H1 (cell line): Measurements from ENCODE around the gene KIT. TPM values are rescaled to one million over a fixed set of nuclear protein-coding genes. Genes with fewer than 3 reads are reported as not detected.

ENCODE experiments used
- CTCF ChIA-PET: fragments of 300-600 bp; sonication (Branson Sonifier 250); formaldehyde crosslinking; loops from one replicate; lab custom pipeline; 2021; ENCODE audit not compliant: partially characterized antibody; lab: Charles Lee
- POLR2A ChIA-PET: fragments of 300-600 bp; sonication (Branson Sonifier 250); formaldehyde crosslinking; loops from one replicate; lab custom pipeline; 2021; ENCODE audit warnings: inconsistent platforms; ENCODE audit not compliant: partially characterized antibody; lab: Charles Lee
- DNase-seq, 2 experiments: peaks; one replicate each; pipeline versions ENCODE4 v3.0.0 to v3.0.0-alpha.2; 2010 to 2022; ENCODE audit warnings: low spot score in 2 of 2, low read depth in 1 of 2, mixed read lengths in 1 of 2
- FAIRE-seq: peaks from 2 replicates; lab custom pipeline; 2011; peaks lifted over from hg19 to GRCh38; lab: Jason Lieb, UNC
- H2AFZ ChIP-seq: 2 replicates; pipeline ENCODE4 v1.8.1; 2012; ENCODE audit warnings: low read length, inconsistent platforms
- H2AK5ac ChIP-seq: 2 replicates; pipeline ENCODE4 v1.6.1; 2013; ENCODE audit warnings: low read depth, low read length
- H2BK120ac ChIP-seq: replicated peaks from 2 replicates; pipeline ENCODE3; 2013; ENCODE audit warnings: low read depth, low read length, inconsistent platforms
- H2BK12ac ChIP-seq: 2 replicates; pipeline ENCODE4 v1.6.1; 2013; ENCODE audit warnings: low read depth, low read length
- H2BK15ac ChIP-seq: 2 replicates; pipeline ENCODE4 v1.6.1; 2013; ENCODE audit warnings: low read length
- H2BK20ac ChIP-seq: 2 replicates; pipeline ENCODE4 v1.6.1; 2013; ENCODE audit warnings: low read length
- H2BK5ac ChIP-seq: 2 replicates; pipeline ENCODE4 v1.6.1; 2013; ENCODE audit warnings: low read depth, low read length
- H3K14ac ChIP-seq: 2 replicates; pipeline ENCODE4 v1.6.1; 2013; ENCODE audit warnings: inconsistent platforms; ENCODE audit not compliant: insufficient read length
- H3K18ac ChIP-seq: 2 replicates; pipeline ENCODE4 v1.6.1; 2013; ENCODE audit warnings: low read length; ENCODE audit errors: extremely low read depth
- H3K23ac ChIP-seq: 2 replicates; pipeline ENCODE4 v1.6.1; 2013; ENCODE audit warnings: inconsistent platforms; ENCODE audit not compliant: insufficient read length
- H3K23me2 ChIP-seq: 2 replicates; pipeline ENCODE4 v1.6.1; 2013; ENCODE audit warnings: low read depth, low read length
- H3K27ac ChIP-seq: 2 replicates; pipeline ENCODE4 v1.6.1; 2011; ENCODE audit warnings: low read depth, low read length, inconsistent platforms
- H3K27me3 ChIP-seq, 4 experiments: replicated peaks in 1 of 4; 1 replicate in 1 of 4; 2 replicates in 3 of 4; pipeline versions ENCODE4 v1.6.1 to v1.8.1; 2011 to 2013; ENCODE audit warnings: low read length in 3 of 4, mild to moderate bottlenecking in 3 of 4, inconsistent platforms in 2 of 4, mixed read lengths in 2 of 4, moderate library complexity in 1 of 4; ENCODE audit not compliant: control insufficient read depth in 3 of 4, insufficient read depth in 3 of 4; ENCODE audit errors: extremely low read depth in 1 of 4
- H3K36me3 ChIP-seq, 4 experiments: 2 replicates each; pipeline versions ENCODE4 v1.6.1 to v1.8.1; 2011 to 2013; ENCODE audit warnings: mild to moderate bottlenecking in 4 of 4, low read length in 3 of 4, moderate library complexity in 2 of 4, control low read depth in 1 of 4, inconsistent platforms in 1 of 4; ENCODE audit not compliant: insufficient read depth in 4 of 4, control insufficient read depth in 2 of 4
- H3K4ac ChIP-seq: replicated peaks from 2 replicates; pipeline ENCODE3; 2013; ENCODE audit warnings: low read length, low read depth, mixed read lengths, inconsistent platforms; ENCODE audit not compliant: insufficient read length
- H3K4me1 ChIP-seq, 4 experiments: replicated peaks in 1 of 4; 1 replicate in 1 of 4; 2 replicates in 3 of 4; pipeline versions ENCODE4 v1.6.1 to v1.8.1; 2011 to 2013; ENCODE audit warnings: low read length in 3 of 4, inconsistent platforms in 2 of 4, mixed read lengths in 1 of 4; ENCODE audit not compliant: insufficient read depth in 4 of 4, control insufficient read depth in 3 of 4
- H3K4me2 ChIP-seq, 2 experiments: 2 replicates each; pipeline versions ENCODE4 v1.6.1 to v1.8.1; 2011 to 2013; ENCODE audit warnings: low read depth in 2 of 2, low read length in 2 of 2, control low read depth in 1 of 2, inconsistent platforms in 1 of 2, mild to moderate bottlenecking in 1 of 2; ENCODE audit not compliant: insufficient read depth in 1 of 2
- H3K4me3 ChIP-seq, 4 experiments: fragments of 200-600, 300-600 bp in 1 of 4; sonication (generic), shearing (Covaris generic), sonication (Bioruptor Twin) in 1 of 4; 2 replicates each; pipeline versions ENCODE4 v1.5.1 to v1.8.1; 2011 to 2016; ENCODE audit warnings: low read length in 4 of 4, low read depth in 3 of 4, control low read depth in 2 of 4, inconsistent platforms in 2 of 4, mild to moderate bottlenecking in 2 of 4, mixed read lengths in 1 of 4, moderate library complexity in 1 of 4; ENCODE audit not compliant: insufficient read depth in 2 of 4; ENCODE audit errors: extremely low read depth in 1 of 4
- H3K56ac ChIP-seq: replicated peaks from 2 replicates; pipeline ENCODE3; 2013; ENCODE audit warnings: low read depth, mild to moderate bottlenecking, mixed read lengths, low read length, inconsistent platforms; ENCODE audit not compliant: insufficient read length
- H3K79me1 ChIP-seq: 2 replicates; pipeline ENCODE4 v1.6.1; 2013; ENCODE audit warnings: low read depth, low read length, control low read depth
- H3K79me2 ChIP-seq, 2 experiments: 2 replicates each; pipeline versions ENCODE4 v1.6.1 to v1.8.1; 2012 to 2013; ENCODE audit warnings: low read length in 2 of 2, mild to moderate bottlenecking in 2 of 2, inconsistent platforms in 1 of 2; ENCODE audit not compliant: insufficient read depth in 2 of 2, control insufficient read depth in 1 of 2
- H3K9ac ChIP-seq, 4 experiments: replicated peaks in 1 of 4; 1 replicate in 1 of 4; 2 replicates in 3 of 4; pipeline versions ENCODE4 v1.6.1 to v1.8.1; 2011 to 2013; ENCODE audit warnings: low read depth in 3 of 4, low read length in 3 of 4, control low read depth in 2 of 4, mild to moderate bottlenecking in 2 of 4, moderate library complexity in 2 of 4, inconsistent platforms in 1 of 4; ENCODE audit errors: extremely low read depth in 1 of 4
- H3K9me3 ChIP-seq, 2 experiments: 2 replicates each; pipeline versions ENCODE4 v1.6.1 to v1.8.1; 2012 to 2013; ENCODE audit warnings: mild to moderate bottlenecking in 2 of 2, moderate library complexity in 2 of 2, control low read depth in 1 of 2, inconsistent platforms in 1 of 2, low read depth in 1 of 2, low read length in 1 of 2, mixed read lengths in 1 of 2; ENCODE audit not compliant: insufficient read depth in 2 of 2
- H4K20me1 ChIP-seq, 2 experiments: replicated peaks in 1 of 2; 2 replicates each; pipeline versions ENCODE3 to v1.8.1; 2011 to 2013; ENCODE audit warnings: inconsistent platforms in 2 of 2, low read length in 2 of 2, mild to moderate bottlenecking in 1 of 2; ENCODE audit not compliant: insufficient read depth in 2 of 2, control insufficient read depth in 1 of 2
- H4K5ac ChIP-seq: 2 replicates; pipeline ENCODE4 v1.6.1; 2013; ENCODE audit warnings: low read length, low read depth, mixed read lengths, inconsistent platforms; ENCODE audit not compliant: insufficient read length
- H4K8ac ChIP-seq: 2 replicates; pipeline ENCODE4 v1.8.0; 2013; ENCODE audit warnings: mild to moderate bottlenecking, moderate library complexity, low read length, inconsistent platforms; ENCODE audit not compliant: insufficient read depth; ENCODE audit errors: extremely low read depth
- H4K91ac ChIP-seq: replicated peaks from 2 replicates; pipeline ENCODE3; 2013; ENCODE audit warnings: low read length, mixed read lengths, inconsistent platforms; ENCODE audit not compliant: insufficient read length
- BCL11A ChIP-seq, 2 experiments: IDR thresholded peaks; one replicate each; pipeline ENCODE4 v1.6.1; 2011; ENCODE audit warnings: low read depth in 2 of 2, low read length in 2 of 2, mild to moderate bottlenecking in 2 of 2
- CTBP2 ChIP-seq: IDR thresholded peaks from 2 replicates; pipeline ENCODE4 v1.7.0; 2011; ENCODE audit warnings: borderline replicate concordance, mild to moderate bottlenecking, moderate library complexity, mixed read lengths, low read length; ENCODE audit not compliant: insufficient read depth, insufficient read length
- FOSL1 ChIP-seq: IDR thresholded peaks from 2 replicates; pipeline ENCODE4 v1.6.1; 2011; ENCODE audit warnings: mild to moderate bottlenecking, low read depth, low read length, moderate library complexity; ENCODE audit not compliant: insufficient read depth
- GABPA ChIP-seq: IDR thresholded peaks from 2 replicates; pipeline ENCODE4 v1.6.1; 2011; ENCODE audit warnings: mild to moderate bottlenecking, low read length, moderate library complexity, borderline replicate concordance; ENCODE audit not compliant: insufficient read depth
- RAD21 ChIP-seq, 2 experiments: IDR thresholded peaks in 1 of 2; conservative IDR thresholded peaks in 1 of 2; 2 replicates each; pipeline ENCODE4 v1.6.1; 2011; ENCODE audit warnings: low read depth in 2 of 2, low read length in 2 of 2, improper control_type of control experiment in 1 of 2, inconsistent platforms in 1 of 2, mild to moderate bottlenecking in 1 of 2, moderate library complexity in 1 of 2
- SP2 ChIP-seq: IDR thresholded peaks from 2 replicates; pipeline ENCODE4 v1.6.1; 2012; ENCODE audit warnings: mild to moderate bottlenecking, low read length, inconsistent platforms
- SUZ12 ChIP-seq: fragments of 200-600 bp; sonication (generic); IDR thresholded peaks from 2 replicates; pipeline ENCODE4 v1.6.1; 2012; ENCODE audit warnings: mild to moderate bottlenecking, inconsistent platforms, low read length, moderate library complexity, mixed read lengths
- TEAD4 ChIP-seq: IDR thresholded peaks from 2 replicates; pipeline ENCODE4 v1.6.1; 2012; ENCODE audit warnings: low read depth, low read length, inconsistent platforms, mixed read lengths
- polyA plus RNA-seq, 7 experiments: library from polyadenylated mRNA; depleted of rRNA in 3 of 7; stranded (reverse) in 5 of 7; unstranded in 2 of 7; fragments of >200 nt in 5 of 7; fragments of 200-250 nt in 2 of 7; gene quantifications; 1 replicate in 5 of 7; 2 replicates in 1 of 7; 4 replicates in 1 of 7; pipeline versions ENCODE4 v1.2.1 to v1.2.3, GENCODE V29; 2011 to 2013; ENCODE audit warnings: missing spikeins in 2 of 7, mixed read lengths in 2 of 7
- total RNA-seq: library from RNA; stranded (reverse); fragmentation: NEBNext Ultra II Directional; extraction: Animal tissue kit (Norgen Biotek cat#: 25700); gene quantifications from 2 replicates; pipeline ENCODE4 v1.2.1, GENCODE V29; 2021
- TF ChIP-seq, protein P1 (sequence below): IDR thresholded peaks from 2 replicates; pipeline ENCODE4 v1.6.1; 2011; ENCODE audit warnings: low read depth, mild to moderate bottlenecking, low read length; ENCODE audit not compliant: insufficient read depth

KIT gene
- total and polyA plus RNA-seq, 2 of the 8 experiments (the other 6 are each of a cell fraction or from before 2014, with no cell fraction given) = 14.4 to 24.8 TPM

DNA sequence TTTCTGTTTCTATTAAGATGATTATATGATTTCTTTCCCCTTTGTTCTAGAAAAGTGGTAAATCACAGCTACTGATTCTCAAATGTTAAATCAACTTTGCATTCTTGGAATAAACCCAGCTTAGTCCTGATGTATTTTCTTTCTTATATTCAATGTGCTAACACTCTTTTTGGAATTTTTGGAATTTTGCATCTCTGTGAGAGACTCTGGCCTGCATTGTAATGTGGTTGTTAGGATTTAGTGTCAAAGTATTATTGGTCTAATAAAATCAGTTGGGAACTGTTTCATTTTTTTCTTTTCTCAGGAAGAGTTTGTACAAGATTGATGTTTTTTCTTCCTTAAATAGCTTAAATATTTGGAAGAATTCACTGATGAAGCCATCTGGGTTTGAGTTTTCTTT lies 109.6 kb downstream of the KIT start:
- Histone ChIP-seq H3K4ac (no peak overlapping the region), H4K91ac (no peak overlapping the region), H3K14ac (no peak overlapping the region), H2BK120ac (no peak overlapping the region), H4K20me1 (no peaks in the 10 kb centered on the region), H4K8ac (no peak overlapping the region), H3K23me2 (no peaks in the 10 kb centered on the region), H3K27me3 (no peaks in the 10 kb centered on the region), H2BK15ac (no peak overlapping the region), H2BK12ac (no peak overlapping the region), H3K18ac (no peak overlapping the region), H2AK5ac (no peak overlapping the region), H3K56ac (no peak overlapping the region), H3K27ac (no peak overlapping the region), H2AFZ (no peak overlapping the region), H3K4me1 (peaks cover 0 to 3% (median under 1%) of the 10 kb centered on the region in 4 experiments; a peak in 4 of 7 replicates), H2BK20ac (no peak overlapping the region), H3K9me3 (no peaks in the 10 kb centered on the region), H3K23ac (no peak overlapping the region), H3K9ac (no peak overlapping the region), H3K36me3 (no peaks in the 10 kb centered on the region), H2BK5ac (no peak overlapping the region), H4K5ac (no peak overlapping the region), H3K79me1 (no peaks in the 10 kb centered on the region), H3K4me3 (no peak overlapping the region), H3K4me2 (no peak overlapping the region), H3K79me2 (no peaks in the 10 kb centered on the region)
- no peak for DNase-seq
- ChIA-PET POLR2A (no interaction called here), CTCF (interaction anchor here (0.7 to 1.1 kb wide), 2 partner anchors 13 to 193 kb away, joined by 3 read pairs; no protein-coding TSS in a partner anchor)
- no peak for FAIRE-seq
- TF ChIP-seq, protein P1, sequence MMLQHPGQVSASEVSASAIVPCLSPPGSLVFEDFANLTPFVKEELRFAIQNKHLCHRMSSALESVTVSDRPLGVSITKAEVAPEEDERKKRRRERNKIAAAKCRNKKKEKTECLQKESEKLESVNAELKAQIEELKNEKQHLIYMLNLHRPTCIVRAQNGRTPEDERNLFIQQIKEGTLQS = no peak
- no peak for TF ChIP-seq SUZ12
- no peak for TF ChIP-seq FOSL1
- TF ChIP-seq RAD21 (IDR thresholded peaks at IDR 0.05 in 1 of 2, conservative IDR thresholded peaks at IDR 0.05 in 1 of 2; ENCODE audit: low read depth in 2 of 2, low read length in 2 of 2) = no peak
- TF ChIP-seq CTBP2 = no peak
- no peak for TF ChIP-seq TEAD4
- TF ChIP-seq SP2 = no peak
- TF ChIP-seq BCL11A (IDR thresholded peaks at IDR 0.05; ENCODE audit: low read depth in 2 of 2, low read length in 2 of 2) = no peak
- TF ChIP-seq GABPA = no peak
